SJSA1 (cell line): ENCODE measurements around the gene EML5. TPM values are rescaled to one million over a fixed set of nuclear protein-coding genes. Genes with fewer than 3 reads are reported as not detected.

Source experiments
- DNase-seq, 2 experiments: peaks; one replicate each; pipeline ENCODE4 v3.0.0-alpha.2; 2015 to 2020; ENCODE audit warnings: low spot score in 2 of 2, low read depth in 1 of 2
- H3K27ac ChIP-seq: fragments of 250-450 bp; sonication (Bioruptor Pico); 2 replicates; pipeline ENCODE4 v1.5.1; 2020; ENCODE audit warnings: mild to moderate bottlenecking, moderate library complexity
- H3K27me3 ChIP-seq: fragments of 250-450 bp; sonication (Bioruptor Pico); replicated peaks from 2 replicates; pipeline ENCODE4 v1.5.1; 2020; ENCODE audit warnings: mild to moderate bottlenecking, moderate library complexity
- H3K36me3 ChIP-seq: fragments of 250-450 bp; sonication (Bioruptor Pico); 2 replicates; pipeline ENCODE4 v1.5.1; 2020; ENCODE audit warnings: mild to moderate bottlenecking
- H3K4me1 ChIP-seq: fragments of 250-450 bp; sonication (Bioruptor Pico); replicated peaks from 2 replicates; pipeline ENCODE4 v1.6.1; 2021; ENCODE audit warnings: mild to moderate bottlenecking
- H3K4me3 ChIP-seq: fragments of 250-450 bp; sonication (Bioruptor Pico); 2 replicates; pipeline ENCODE4 v1.5.1; 2020; ENCODE audit warnings: mild to moderate bottlenecking
- H3K9me3 ChIP-seq: fragments of 250-450 bp; sonication (Bioruptor Pico); replicated peaks from 2 replicates; pipeline ENCODE4 v1.5.1; 2020; ENCODE audit warnings: mild to moderate bottlenecking
- total RNA-seq: library from RNA; depleted of rRNA; stranded (reverse); fragments of >200 nt; shearing (Covaris generic); gene quantifications from 2 replicates; pipeline ENCODE4 v1.2.3, GENCODE V29; 2014; rRNA removed

Gene EML5
- total RNA-seq, 1 experiment from 2014 or later, result not detected

- Histone ChIP-seq H3K27me3 (no peaks in the 10 kb centered on the region), H3K9me3 (no peaks in the 10 kb centered on the region), H3K27ac (no peak overlapping the region), H3K4me3 (no peak overlapping the region), H3K4me1 (no peaks in the 10 kb centered on the region), H3K36me3 (peaks cover 78% of the 10 kb centered on the region)
- DNase-seq, result no peak
These were observed 202.6 kb downstream of the EML5 start for GRCh38 chr14:88590173-88590572.

- Histone ChIP-seq H3K27me3 (no peaks in the 10 kb centered on the region), H3K4me3 (no peak overlapping the region), H3K9me3 (no peaks in the 10 kb centered on the region), H3K4me1 (no peaks in the 10 kb centered on the region), H3K27ac (no peak overlapping the region), H3K36me3 (peaks cover 75% of the 10 kb centered on the region)
- no peak for DNase-seq
These were observed 204.7 kb downstream of the EML5 start for GRCh38 chr14:88588081-88588480.

GRCh38 chr14:88584451-88584850, 208.3 kb downstream of the EML5 start:
- Histone ChIP-seq H3K4me1 (no peaks in the 10 kb centered on the region), H3K27me3 (no peaks in the 10 kb centered on the region), H3K36me3 (peaks cover 82% of the 10 kb centered on the region), H3K27ac (no peak overlapping the region), H3K9me3 (no peaks in the 10 kb centered on the region), H3K4me3 (no peak overlapping the region)
- DNase-seq, result no peak

GRCh38 chr14:88576222-88576621, 216.5 kb downstream of the EML5 start:
- H3K36me3 ChIP-seq, result peaks cover 90% of the 10 kb centered on the region
- no peaks in the 10 kb centered on the region for H3K27me3 ChIP-seq
- no peak for DNase-seq
- H3K9me3 ChIP-seq, result no peaks in the 10 kb centered on the region
- no peaks in the 10 kb centered on the region for H3K4me1 ChIP-seq
- no peak overlapping the region for H3K27ac ChIP-seq
- H3K4me3 ChIP-seq, result no peak overlapping the region

- Histone ChIP-seq H3K36me3 (peaks cover 87% of the 10 kb centered on the region), H3K4me3 (no peak overlapping the region), H3K4me1 (no peaks in the 10 kb centered on the region), H3K9me3 (no peaks in the 10 kb centered on the region), H3K27ac (no peak overlapping the region), H3K27me3 (no peaks in the 10 kb centered on the region)
- no peak for DNase-seq
These were observed 220.6 kb downstream of the EML5 start for GRCh38 chr14:88572117-88572516.

- no peak overlapping the region for H3K27ac ChIP-seq
- no peaks in the 10 kb centered on the region for H3K27me3 ChIP-seq
- no peak for DNase-seq
- no peak overlapping the region for H3K4me3 ChIP-seq
- H3K9me3 ChIP-seq, result no peaks in the 10 kb centered on the region
- H3K4me1 ChIP-seq, result peaks cover 10% of the 10 kb centered on the region; the same call in 1 of the 2 replicates
- H3K36me3 ChIP-seq, result peaks cover 59% of the 10 kb centered on the region
These were observed 224.6 kb downstream of the EML5 start for GRCh38 chr14:88568196-88568595.

GRCh38 chr14:88565427-88565826, 227.3 kb downstream of the EML5 start:
- no peak overlapping the region for H3K4me3 ChIP-seq
- no peaks in the 10 kb centered on the region for H3K27me3 ChIP-seq
- H3K4me1 ChIP-seq, result peaks cover 16% of the 10 kb centered on the region
- no peak overlapping the region for H3K27ac ChIP-seq
- H3K36me3 ChIP-seq, result peaks cover 43% of the 10 kb centered on the region
- no peaks in the 10 kb centered on the region for H3K9me3 ChIP-seq
- no peak for DNase-seq

- H3K27ac ChIP-seq, result no peak overlapping the region
- DNase-seq, result no peak
- peak overlapping the region; percentile 94 for H3K4me3 ChIP-seq
- H3K9me3 ChIP-seq, result no peaks in the 10 kb centered on the region
- H3K36me3 ChIP-seq, result peaks cover 27% of the 10 kb centered on the region
- peaks cover 21% of the 10 kb centered on the region for H3K4me1 ChIP-seq
- H3K27me3 ChIP-seq, result no peaks in the 10 kb centered on the region
These were observed 228.9 kb downstream of the EML5 start for GRCh38 chr14:88563845-88564244.

- H3K36me3 ChIP-seq, result peaks cover 19% of the 10 kb centered on the region
- DNase-seq, result peak; percentile 87 to 89
- H3K9me3 ChIP-seq, result no peaks in the 10 kb centered on the region
- peak within 1 kb of the TSS; percentile 94 for H3K4me3 ChIP-seq
- peak within 1 kb of the TSS; percentile 53 for H3K27ac ChIP-seq
- peaks cover 22% of the 10 kb centered on the region for H3K4me1 ChIP-seq
- no peaks in the 10 kb centered on the region for H3K27me3 ChIP-seq
These were observed 229.7 kb downstream of the EML5 start, which contains the start of gene ZC3H14 for GRCh38 chr14:88562831-88563686. TSS of gene ZC3H14 (plus strand) at chr14:88563037. CDS start at chr14:88563134, 97 bp downstream.

GRCh38 chr14:88562532-88562830, 230.3 kb downstream of the EML5 start:
- Histone ChIP-seq H3K27ac (no peak overlapping the region), H3K4me3 (peak overlapping the region; percentile 94)

More at GRCh38 chr14:88562532-88562830, 230.3 kb downstream of the EML5 start:
- no peak for DNase-seq
- Histone ChIP-seq H3K4me1 (peaks cover 28% of the 10 kb centered on the region), H3K36me3 (peaks cover 13% of the 10 kb centered on the region), H3K9me3 (no peaks in the 10 kb centered on the region), H3K27me3 (no peaks in the 10 kb centered on the region)

Other genes with a start within 250 kb of the EML5 start
- gene PTPN21, start 237.9 kb downstream of the EML5 start, total RNA-seq, result 8.5 and 16.1 TPM in 2 replicates
- gene ZC3H14, start 229.9 kb downstream of the EML5 start, total RNA-seq, result 54.8 and 86.1 TPM in 2 replicates
- 24.6 and 25.7 TPM in 2 replicates for gene TTC8, start 31.7 kb upstream of the EML5 start, total RNA-seq